IMR-90 (cell line): ENCODE data around the gene GKN2. TPM values are rescaled to one million over a fixed set of nuclear protein-coding genes. Genes with fewer than 3 reads are reported as not detected.

Source experiments
- ATAC-seq: fragments of 200-7000 bp; cut with Tn5 transposase; 2 replicates; pipeline ENCODE4 v1.9.1; 2020; ENCODE audit warnings: low read depth, mild to moderate bottlenecking, moderate library complexity
- BruUV-seq: library from RNA; stranded (reverse); fragments of 400-500 nt; replicated peaks from 2 replicates; lab custom pipeline; 2021; lab: Mats Ljungman, UMichigan
- CTCF ChIA-PET: fragments of 300-600 bp; formaldehyde crosslinking; extraction: SDS; loops from one replicate; lab custom pipeline; 2021; ENCODE audit warnings: antibody characterized with exemption; lab: Yijun Ruan, JAX
- POLR2A ChIA-PET: fragments of 300-600 bp; sonication (Branson Sonifier 250); formaldehyde crosslinking; loops from one replicate; lab custom pipeline; 2022; ENCODE audit warnings: antibody characterized with exemption; ENCODE audit not compliant: unreplicated experiment; lab: Charles Lee
- DNase-seq: peaks from one replicate; pipeline ENCODE4 v3.0.0; 2013
- H2AFZ ChIP-seq: replicated peaks from 2 replicates; pipeline ENCODE3; 2013; ENCODE audit warnings: low read length, mild to moderate bottlenecking; ENCODE audit not compliant: poor library complexity
- H2AK5ac ChIP-seq: 2 replicates; pipeline ENCODE4 v1.6.1; 2013; ENCODE audit warnings: low read depth, low read length, inconsistent platforms
- H2AK9ac ChIP-seq: replicated peaks from 2 replicates; pipeline ENCODE3; 2013; ENCODE audit warnings: mild to moderate bottlenecking, low read depth, low read length, moderate library complexity; ENCODE audit not compliant: poor library complexity
- H2BK120ac ChIP-seq: 2 replicates; pipeline ENCODE4 v1.6.1; 2013; ENCODE audit warnings: low read depth, low read length, inconsistent platforms
- H2BK15ac ChIP-seq: 3 replicates; pipeline ENCODE4 v1.6.1; 2013; ENCODE audit warnings: low read depth, low read length, inconsistent platforms
- H2BK20ac ChIP-seq: 2 replicates; pipeline ENCODE4 v1.6.1; 2013; ENCODE audit warnings: low read depth, mild to moderate bottlenecking, inconsistent platforms, low read length, moderate library complexity
- H2BK5ac ChIP-seq: 2 replicates; pipeline ENCODE4 v1.6.1; 2013; ENCODE audit warnings: mild to moderate bottlenecking, low read depth, low read length, inconsistent platforms; ENCODE audit not compliant: poor library complexity, severe bottlenecking
- H3K14ac ChIP-seq: replicated peaks from 2 replicates; pipeline ENCODE4 v1.6.1; 2013; ENCODE audit warnings: low read depth, low read length, inconsistent platforms
- H3K18ac ChIP-seq: 2 replicates; pipeline ENCODE4 v1.6.1; 2013; ENCODE audit warnings: low read depth, low read length, control low read depth
- H3K23ac ChIP-seq: 2 replicates; pipeline ENCODE4 v1.6.1; 2013; ENCODE audit warnings: low read depth, low read length, inconsistent platforms
- H3K27ac ChIP-seq: 2 replicates; pipeline ENCODE4 v1.5.1; 2013; ENCODE audit warnings: mild to moderate bottlenecking, control low read depth, low read length; ENCODE audit not compliant: insufficient read depth
- H3K27me3 ChIP-seq: 2 replicates; pipeline ENCODE4 v1.6.1; 2013; ENCODE audit warnings: low read length; ENCODE audit not compliant: control insufficient read depth, insufficient read depth
- H3K36me3 ChIP-seq: 2 replicates; pipeline ENCODE4 v1.6.1; 2013; ENCODE audit warnings: low read length, mixed read lengths; ENCODE audit not compliant: control insufficient read depth, insufficient read depth
- H3K4ac ChIP-seq: 2 replicates; pipeline ENCODE4 v1.6.1; 2013; ENCODE audit warnings: low read depth, low read length, inconsistent platforms
- H3K4me1 ChIP-seq: 2 replicates; pipeline ENCODE4 v1.6.1; 2013; ENCODE audit warnings: low read length, mixed read lengths; ENCODE audit not compliant: control insufficient read depth, insufficient read depth
- H3K4me2 ChIP-seq: 2 replicates; pipeline ENCODE4 v1.6.1; 2013; ENCODE audit warnings: low read depth, mild to moderate bottlenecking, control low read depth, low read length, moderate library complexity
- H3K4me3 ChIP-seq: 2 replicates; pipeline ENCODE4 v1.5.1; 2013; ENCODE audit warnings: low read depth, mild to moderate bottlenecking, control low read depth, low read length, moderate library complexity; ENCODE audit not compliant: insufficient read depth
- H3K56ac ChIP-seq: 2 replicates; pipeline ENCODE4 v1.6.1; 2013; ENCODE audit warnings: low read length, inconsistent platforms; ENCODE audit not compliant: insufficient read depth; ENCODE audit errors: extremely low read depth
- H3K79me1 ChIP-seq, 2 experiments: 2 replicates each; pipeline ENCODE4 v1.6.1; 2013; ENCODE audit warnings: low read length in 2 of 2, inconsistent platforms in 1 of 2, low read depth in 1 of 2
- H3K9ac ChIP-seq: 2 replicates; pipeline ENCODE4 v1.6.1; 2013; ENCODE audit warnings: low read depth, low read length, control low read depth
- H3K9me1 ChIP-seq: 2 replicates; pipeline ENCODE4 v1.6.1; 2013; ENCODE audit warnings: low read length, inconsistent platforms; ENCODE audit not compliant: insufficient read depth
- H3K9me3 ChIP-seq: 2 replicates; pipeline ENCODE4 v1.6.1; 2013; ENCODE audit warnings: low read length; ENCODE audit not compliant: control insufficient read depth, insufficient read depth
- H4K20me1 ChIP-seq: 2 replicates; pipeline ENCODE4 v1.6.1; 2013; ENCODE audit warnings: low read length, inconsistent platforms; ENCODE audit not compliant: insufficient read depth
- H4K5ac ChIP-seq: 2 replicates; pipeline ENCODE4 v1.6.1; 2013; ENCODE audit warnings: mild to moderate bottlenecking, low read depth, low read length, control low read depth
- H4K8ac ChIP-seq, 2 experiments: 2 replicates each; pipeline ENCODE4 v1.6.1; 2013; ENCODE audit warnings: low read depth in 2 of 2, low read length in 2 of 2, control low read depth in 1 of 2, inconsistent platforms in 1 of 2
- H4K91ac ChIP-seq: 2 replicates; pipeline ENCODE4 v1.6.1; 2013; ENCODE audit warnings: low read depth, low read length, inconsistent platforms; ENCODE audit not compliant: insufficient read depth
- CHD1 ChIP-seq: IDR thresholded peaks from 2 replicates; pipeline ENCODE4 v1.6.1; 2012; ENCODE audit warnings: low read depth, low read length, improper control_type of control experiment
- FOS ChIP-seq: fragments of 150-350 bp; IDR thresholded peaks from 2 replicates; pipeline ENCODE4 v1.6.1; 2016; ENCODE audit warnings: low read depth, low read length
- MAFK ChIP-seq: IDR thresholded peaks from 2 replicates; pipeline ENCODE4 v1.6.1; 2012; ENCODE audit warnings: low read depth, low read length, improper control_type of control experiment
- MAZ ChIP-seq: IDR thresholded peaks from 2 replicates; pipeline ENCODE4 v1.6.1; 2012; ENCODE audit warnings: low read depth, mild to moderate bottlenecking, low read length, improper control_type of control experiment, moderate library complexity, borderline replicate concordance
- MXI1 ChIP-seq: IDR thresholded peaks from 2 replicates; pipeline ENCODE4 v1.6.1; 2012; ENCODE audit warnings: low read depth, mild to moderate bottlenecking, low read length, moderate library complexity, borderline replicate concordance
- NFE2L2 ChIP-seq: fragments of 150-350 bp; IDR thresholded peaks from 2 replicates; pipeline ENCODE4 v1.6.1; 2016; ENCODE audit warnings: low read depth, mild to moderate bottlenecking, low read length
- POLR2A ChIP-seq: IDR thresholded peaks from 2 replicates; pipeline ENCODE4 v1.6.1; 2012; ENCODE audit warnings: mild to moderate bottlenecking, low read depth, low read length
- RAD21 ChIP-seq: IDR thresholded peaks from 2 replicates; pipeline ENCODE4 v1.6.1; 2012; ENCODE audit warnings: low read length, improper control_type of control experiment
- RFX5 ChIP-seq: IDR thresholded peaks from 2 replicates; pipeline ENCODE4 v1.8.0; 2012; ENCODE audit warnings: low read depth, mild to moderate bottlenecking, low read length, moderate library complexity
- SMC3 ChIP-seq: fragments of 150-350 bp; IDR thresholded peaks from 2 replicates; pipeline ENCODE4 v1.6.1; 2016; ENCODE audit warnings: low read depth, mild to moderate bottlenecking, antibody characterized with exemption, low read length, moderate library complexity
- WGBS, 2 experiments: methylation state at CpG; one replicate each; pipeline versions ENCODE4 v1.1.5 to v1.1.7; 2013; ENCODE audit warnings: missing lambda C conversion rate in 2 of 2; ENCODE audit not compliant: insufficient read length in 1 of 2; ENCODE audit errors: extremely low coverage in 2 of 2; 5-methylcytosine and 5-hydroxymethylcytosine counted together
- dilution Hi-C: fragments of 300-500 bp; cut with HindIII; formaldehyde crosslinking; loops from one replicate; pipeline ENCODE4 v1.14.3; 2018; ENCODE audit warnings: low sequenced_read_pairs; ENCODE audit not compliant: unreplicated experiment
- in situ Hi-C: fragments of 300-500 bp; cut with MboI; formaldehyde crosslinking; loops from 3 replicates; pipeline ENCODE4 v1.14.3; 2019; ENCODE audit warnings: low sequenced_read_pairs, inconsistent platforms, mixed read lengths
- intact Hi-C: fragments of 100-400 bp; cut with micrococcal nuclease; formaldehyde crosslinking; loops from 2 replicates; pipeline ENCODE4 v1.10.0; 2022
- polyA plus RNA-seq, 3 experiments: library from polyadenylated mRNA; depleted of rRNA; stranded (reverse); fragments of >200 nt; gene quantifications; 2 replicates each; pipeline ENCODE4 v1.2.3, GENCODE V29; 2012; ENCODE audit warnings: low replicate concordance in 1 of 3
- total RNA-seq: library from RNA; depleted of rRNA; stranded (reverse); fragments of >200 nt; gene quantifications from 2 replicates; pipeline ENCODE4 v1.2.3, GENCODE V29; 2012
- TF ChIP-seq, protein P1 (sequence below): conservative IDR thresholded peaks from 2 replicates; pipeline ENCODE4 v1.5.1; 2012; ENCODE audit warnings: mild to moderate bottlenecking, low read depth, low read length, improper control_type of control experiment
- TF ChIP-seq, protein P2 (sequence below): fragments of 150-350 bp; IDR thresholded peaks from 2 replicates; pipeline ENCODE4 v1.6.1; 2016; ENCODE audit warnings: low read depth, mild to moderate bottlenecking, low read length, moderate library complexity, borderline replicate concordance

The GKN2 gene
- total and polyA plus RNA-seq, 2 of the 4 experiments (the other 2 are of a cell fraction), result not detected

DNA sequence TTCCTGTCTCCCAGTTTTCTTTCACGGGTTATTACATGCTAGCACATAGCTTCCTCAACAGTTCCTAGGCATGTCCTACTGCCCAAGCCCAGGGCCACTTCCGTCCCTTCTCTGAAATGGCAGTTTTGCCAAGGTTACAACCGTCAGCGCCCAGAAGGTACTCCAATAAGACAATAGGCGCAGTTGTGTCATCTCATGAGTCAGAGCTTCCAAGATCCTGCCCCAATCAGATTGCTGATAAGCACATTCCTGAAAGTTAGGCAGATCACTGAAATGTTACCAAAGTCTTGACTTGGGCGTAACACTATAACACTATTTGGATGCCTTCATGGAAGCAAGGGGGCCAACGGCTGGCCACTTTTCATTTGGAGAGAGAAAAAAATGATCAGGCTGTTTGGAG lies 34.2 kb downstream of the GKN2 start:
- H2BK20ac ChIP-seq, result no peak overlapping the region; the same call in 1 of the 2 replicates
- 84% methylated on average over 4 of the region's 7 CpGs; no CpG with 5 or more reads in 1 of the 2 experiments for WGBS, 2 experiments
- no peak overlapping the region for H2BK15ac ChIP-seq
- BruUV-seq, result no TSS peak
- dilution Hi-C loops, result no loop called here
- intact Hi-C loops, result no loop called here
- no peak overlapping the region for H2AFZ ChIP-seq
- no peak overlapping the region for H2BK120ac ChIP-seq
- H4K91ac ChIP-seq, result no peak overlapping the region
- TF ChIP-seq POLR2A (no peak), SMC3 (no peak), RAD21 (no peak), MAZ (no peak), FOS (no peak), NFE2L2 (no peak), MXI1 (no peak), RFX5 (no peak), MAFK (no peak), CHD1 (no peak)
- TF ChIP-seq, protein P1, sequence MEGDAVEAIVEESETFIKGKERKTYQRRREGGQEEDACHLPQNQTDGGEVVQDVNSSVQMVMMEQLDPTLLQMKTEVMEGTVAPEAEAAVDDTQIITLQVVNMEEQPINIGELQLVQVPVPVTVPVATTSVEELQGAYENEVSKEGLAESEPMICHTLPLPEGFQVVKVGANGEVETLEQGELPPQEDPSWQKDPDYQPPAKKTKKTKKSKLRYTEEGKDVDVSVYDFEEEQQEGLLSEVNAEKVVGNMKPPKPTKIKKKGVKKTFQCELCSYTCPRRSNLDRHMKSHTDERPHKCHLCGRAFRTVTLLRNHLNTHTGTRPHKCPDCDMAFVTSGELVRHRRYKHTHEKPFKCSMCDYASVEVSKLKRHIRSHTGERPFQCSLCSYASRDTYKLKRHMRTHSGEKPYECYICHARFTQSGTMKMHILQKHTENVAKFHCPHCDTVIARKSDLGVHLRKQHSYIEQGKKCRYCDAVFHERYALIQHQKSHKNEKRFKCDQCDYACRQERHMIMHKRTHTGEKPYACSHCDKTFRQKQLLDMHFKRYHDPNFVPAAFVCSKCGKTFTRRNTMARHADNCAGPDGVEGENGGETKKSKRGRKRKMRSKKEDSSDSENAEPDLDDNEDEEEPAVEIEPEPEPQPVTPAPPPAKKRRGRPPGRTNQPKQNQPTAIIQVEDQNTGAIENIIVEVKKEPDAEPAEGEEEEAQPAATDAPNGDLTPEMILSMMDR, result no peak
- TF ChIP-seq, protein P2, sequence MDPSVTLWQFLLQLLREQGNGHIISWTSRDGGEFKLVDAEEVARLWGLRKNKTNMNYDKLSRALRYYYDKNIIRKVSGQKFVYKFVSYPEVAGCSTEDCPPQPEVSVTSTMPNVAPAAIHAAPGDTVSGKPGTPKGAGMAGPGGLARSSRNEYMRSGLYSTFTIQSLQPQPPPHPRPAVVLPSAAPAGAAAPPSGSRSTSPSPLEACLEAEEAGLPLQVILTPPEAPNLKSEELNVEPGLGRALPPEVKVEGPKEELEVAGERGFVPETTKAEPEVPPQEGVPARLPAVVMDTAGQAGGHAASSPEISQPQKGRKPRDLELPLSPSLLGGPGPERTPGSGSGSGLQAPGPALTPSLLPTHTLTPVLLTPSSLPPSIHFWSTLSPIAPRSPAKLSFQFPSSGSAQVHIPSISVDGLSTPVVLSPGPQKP, result no peak
- peak overlapping the region; percentile 12; the same call in 1 of the 2 replicates for H2AK5ac ChIP-seq
- peaks cover 3% of the 10 kb centered on the region; the same call in 1 of the 2 replicates for H3K4me1 ChIP-seq
- no peak for DNase-seq
- no peak for ATAC-seq
- H3K9me1 ChIP-seq, result peaks cover 7% of the 10 kb centered on the region
- POLR2A ChIA-PET, result no interaction called here
- no peak overlapping the region for H2AK9ac ChIP-seq
- no peak overlapping the region for H3K4me2 ChIP-seq
- no peak overlapping the region for H2BK5ac ChIP-seq
- no peak overlapping the region for H3K4me3 ChIP-seq
- H3K56ac ChIP-seq, result no peak overlapping the region
- no peaks in the 10 kb centered on the region for H3K36me3 ChIP-seq
- H4K5ac ChIP-seq, result no peak overlapping the region
- H3K27me3 ChIP-seq, result no peaks in the 10 kb centered on the region
- H3K9ac ChIP-seq, result no peak overlapping the region
- H3K9me3 ChIP-seq, result no peaks in the 10 kb centered on the region; the same call in 1 of the 2 replicates
- no peaks in the 10 kb centered on the region for H3K79me1 ChIP-seq
- no peaks in the 10 kb centered on the region for H4K20me1 ChIP-seq
- no peak overlapping the region for H3K23ac ChIP-seq
- H3K4ac ChIP-seq, result no peak overlapping the region
- in situ Hi-C loops, result loop anchor here (5.0 kb wide), 1 partner anchor 211 kb away; no protein-coding TSS in a partner anchor
- no peak overlapping the region for H4K8ac ChIP-seq
- no peak overlapping the region for H3K27ac ChIP-seq
- CTCF ChIA-PET, result interaction anchor here (0.5 kb wide), 1 partner anchor 429 kb away, joined by 4 read pairs; no protein-coding TSS in a partner anchor
- H3K18ac ChIP-seq, result no peak overlapping the region
- 0 out of 2 replicates have a peak overlapping the region, but pooled peaks have one; percentile 23 for H3K14ac ChIP-seq
